CD1c-positive myeloid dendritic cell (primary cell): ENCODE data around the gene CDH9.
"Not testable (repeated sequence)": the region's sequence is repeated elsewhere in the genome, so short reads cannot be mapped to it uniquely, and the experiment has no call there.

ENCODE experiments used
- DNase-seq: peaks from one replicate; pipeline ENCODE4 v3.0.0-alpha.2; 2016; ENCODE audit errors: extremely low spot score

The CDH9 gene

GRCh38 chr5:26955161-26955560 is 83.2 kb downstream of the CDH9 start:
- DNase-seq = no peak

- no peak for DNase-seq
Measured at GRCh38 chr5:26948921-26949320, 89.5 kb downstream of the CDH9 start.

- no peak for DNase-seq
Measured at GRCh38 chr5:26945901-26946300, 92.5 kb downstream of the CDH9 start.

- DNase-seq = no peak
Measured at GRCh38 chr5:26942481-26942880, 95.9 kb downstream of the CDH9 start.

DNA sequence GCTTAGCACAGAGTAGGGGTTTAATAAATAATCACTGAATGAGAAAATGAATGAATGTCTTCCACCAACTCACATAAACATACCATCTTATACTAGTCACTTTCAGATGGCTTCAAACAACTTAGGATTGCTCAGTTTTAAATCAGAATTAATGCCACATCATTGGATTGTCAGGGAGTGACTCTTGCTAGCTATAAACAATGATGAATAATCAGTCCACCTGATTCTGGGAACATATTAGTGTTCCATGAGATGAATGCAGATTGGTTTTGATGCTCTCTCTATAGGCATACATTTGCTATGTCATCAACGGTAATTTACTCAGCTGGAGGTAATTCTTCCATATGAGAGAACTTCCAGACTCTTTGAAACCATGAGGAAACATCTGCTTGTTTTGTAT is 97.4 kb downstream of the CDH9 start:
- no peak for DNase-seq

GRCh38 chr5:26932238-26932637 is 106.1 kb downstream of the CDH9 start:
- DNase-seq = no peak

DNA sequence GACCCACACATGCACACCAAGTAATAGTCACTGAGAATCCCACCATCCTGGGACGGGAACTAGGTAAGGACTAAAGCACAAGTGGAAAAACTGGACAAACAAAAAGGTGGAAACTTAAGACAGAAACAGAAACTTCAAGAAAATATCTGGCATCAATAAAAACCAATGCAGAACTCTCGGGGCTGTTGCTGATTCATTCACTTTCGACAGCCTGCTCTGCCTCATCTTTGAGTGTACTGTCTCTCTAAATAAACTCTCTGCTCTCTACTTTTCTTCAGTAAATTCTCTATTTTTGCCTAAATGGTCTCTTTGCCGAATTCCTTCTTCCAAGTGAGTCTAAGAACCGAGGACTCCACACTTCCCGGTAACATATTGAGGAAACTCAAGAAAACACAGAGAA is 116.9 kb downstream of the CDH9 start:
- no peak for DNase-seq

GRCh38 chr5:26903469-26903868 is 134.9 kb downstream of the CDH9 start:
- no peak for DNase-seq

DNA sequence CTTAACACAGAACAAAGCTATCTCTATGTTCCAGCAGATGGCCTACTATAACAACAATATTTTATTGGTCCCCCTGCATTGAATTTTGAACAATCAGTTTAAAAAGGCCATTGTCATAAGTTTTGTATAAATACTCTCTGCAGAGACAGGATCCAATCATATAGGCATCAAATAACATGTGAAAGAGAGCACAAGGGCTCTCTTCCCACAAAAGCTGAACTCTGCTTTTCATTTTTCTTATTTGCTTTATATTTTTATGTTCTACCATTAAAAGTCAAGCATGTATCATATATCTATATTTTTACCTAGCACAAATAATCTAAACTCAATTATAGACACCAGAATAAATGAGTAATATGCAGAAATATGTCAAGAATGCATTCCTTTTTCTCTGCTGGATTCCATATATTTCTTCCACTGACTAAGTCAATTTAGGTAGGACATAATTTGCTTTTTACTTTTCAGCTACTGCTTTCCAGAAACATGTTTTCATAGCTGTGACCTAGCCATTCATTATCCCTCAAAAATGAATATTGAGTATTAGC is 143.6 kb downstream of the CDH9 start:
- no peak for DNase-seq

DNA sequence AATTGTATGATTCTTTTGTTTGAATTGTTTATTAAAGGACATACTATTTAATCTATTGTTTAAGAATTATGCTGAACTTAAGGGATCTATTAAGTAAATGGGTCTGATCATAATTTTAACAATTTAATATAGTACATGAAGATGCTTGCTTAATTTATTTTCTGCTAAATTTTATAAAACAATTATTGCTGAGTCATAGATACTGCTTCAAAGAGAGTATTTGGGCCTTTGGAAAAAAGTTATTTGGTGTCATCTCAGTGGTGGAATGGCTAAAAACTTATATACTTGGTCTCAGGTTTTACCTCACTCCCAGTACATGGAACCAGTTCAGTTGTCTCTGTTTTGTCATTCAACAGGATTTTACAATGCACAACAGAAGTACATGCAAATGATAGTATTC is 145.3 kb downstream of the CDH9 start:
- no peak for DNase-seq

- DNase-seq = no peak
Measured at GRCh38 chr5:26889815-26890214, 148.6 kb downstream of the CDH9 start.

DNA sequence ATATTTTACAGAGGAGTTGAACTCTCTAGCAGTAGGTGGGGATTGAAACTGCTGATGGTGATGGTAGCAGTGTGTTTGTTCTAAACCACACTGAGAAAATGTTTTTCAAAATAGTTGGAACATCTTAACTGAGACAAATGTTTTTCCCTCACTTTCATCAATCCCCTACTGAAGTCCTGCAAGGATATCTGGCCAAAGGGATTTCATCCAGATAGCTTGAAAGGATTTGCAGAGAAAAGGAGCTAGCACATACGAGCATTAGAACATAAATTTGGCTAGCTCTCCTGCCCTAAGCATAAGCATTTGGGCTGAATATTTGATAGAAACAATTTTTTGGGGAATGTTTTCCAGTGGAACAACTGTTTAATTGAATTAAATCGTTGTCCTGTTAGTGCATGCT is 153.9 kb downstream of the CDH9 start:
- DNase-seq = no peak

DNA sequence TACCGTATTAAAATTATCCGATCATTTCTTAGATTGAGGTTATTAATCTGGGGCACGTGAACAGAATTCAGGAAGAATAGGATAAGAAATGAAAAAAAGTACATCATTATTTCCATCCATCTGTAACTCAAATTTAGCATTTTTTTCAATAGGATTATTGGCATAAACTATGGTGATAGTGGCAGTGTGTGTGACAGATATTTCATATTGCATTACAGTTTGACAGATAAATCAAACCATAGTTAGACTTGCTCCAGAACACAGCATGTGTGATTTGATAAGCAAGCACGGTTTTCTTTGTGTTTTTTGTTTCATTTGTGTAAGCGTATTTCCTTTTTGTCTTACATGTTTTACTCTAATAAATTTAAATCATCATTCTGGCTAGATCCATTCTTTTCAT is 155.0 kb downstream of the CDH9 start:
- DNase-seq = no peak

DNA sequence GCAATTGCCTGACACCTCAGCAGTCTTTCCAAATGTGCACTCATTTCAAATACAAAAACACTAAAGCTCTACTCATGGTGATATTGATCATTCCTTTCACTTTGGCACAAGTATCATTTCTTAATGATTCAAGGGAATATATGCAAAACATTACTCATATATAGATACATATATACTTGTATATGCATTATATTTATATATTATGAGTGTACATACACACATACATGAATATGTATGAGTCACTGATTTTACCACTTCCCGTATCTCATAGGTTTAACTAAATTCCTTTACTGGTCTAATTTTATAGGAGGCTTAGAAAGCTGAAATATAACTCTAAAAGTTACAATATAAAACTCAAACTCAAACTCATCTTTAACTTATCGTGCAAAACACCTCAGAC is 156.5 kb downstream of the CDH9 start:
- no peak for DNase-seq

DNA sequence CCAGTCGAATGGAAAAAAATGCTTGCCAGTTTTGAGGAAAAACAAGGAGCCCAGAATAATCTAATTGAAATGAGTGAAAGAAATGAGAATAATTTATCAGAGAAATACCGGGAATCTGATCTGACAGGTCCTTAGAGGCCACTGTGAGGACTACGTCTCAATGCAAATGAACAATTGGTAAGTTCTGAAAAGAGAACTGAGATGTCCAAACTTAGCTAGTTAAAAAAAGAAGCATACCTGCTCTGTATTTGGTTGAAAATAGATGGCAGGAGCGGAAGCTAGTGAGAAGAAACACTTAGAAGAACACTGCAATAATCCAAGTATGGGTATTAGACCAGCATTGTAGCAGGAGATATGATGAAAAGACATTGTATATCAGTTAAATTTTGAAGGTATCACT is 161.2 kb downstream of the CDH9 start:
- no peak for DNase-seq

GRCh38 chr5:26872337-26872736 is 166.0 kb downstream of the CDH9 start:
- DNase-seq = no peak

GRCh38 chr5:26869781-26870180 is 168.6 kb downstream of the CDH9 start:
- DNase-seq = no peak

GRCh38 chr5:26868504-26868903 is 169.9 kb downstream of the CDH9 start:
- DNase-seq = no peak

GRCh38 chr5:26864061-26864460 is 174.3 kb downstream of the CDH9 start:
- no peak for DNase-seq

DNA sequence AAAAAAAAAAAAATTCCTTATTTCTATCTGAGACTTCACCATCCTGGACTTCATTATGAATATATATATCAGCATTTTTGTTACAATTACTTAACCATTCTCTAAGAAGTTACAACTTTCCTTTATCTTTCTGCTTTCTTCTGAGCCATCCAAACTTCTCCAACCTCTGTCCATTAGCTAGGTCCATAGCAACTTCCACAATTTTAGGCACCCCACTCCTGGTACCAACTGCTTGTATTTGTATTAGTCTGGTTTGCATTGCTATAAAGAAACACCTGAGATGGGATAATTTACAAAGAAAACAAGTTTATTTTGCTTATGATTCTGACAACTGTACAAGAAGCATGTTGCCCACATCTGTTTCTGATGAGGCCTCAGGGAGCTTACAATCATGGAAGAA is 182.1 kb downstream of the CDH9 start:
- DNase-seq = no peak

GRCh38 chr5:26852450-26852849 is 185.9 kb downstream of the CDH9 start:
- not testable (repeated sequence) for DNase-seq

DNA sequence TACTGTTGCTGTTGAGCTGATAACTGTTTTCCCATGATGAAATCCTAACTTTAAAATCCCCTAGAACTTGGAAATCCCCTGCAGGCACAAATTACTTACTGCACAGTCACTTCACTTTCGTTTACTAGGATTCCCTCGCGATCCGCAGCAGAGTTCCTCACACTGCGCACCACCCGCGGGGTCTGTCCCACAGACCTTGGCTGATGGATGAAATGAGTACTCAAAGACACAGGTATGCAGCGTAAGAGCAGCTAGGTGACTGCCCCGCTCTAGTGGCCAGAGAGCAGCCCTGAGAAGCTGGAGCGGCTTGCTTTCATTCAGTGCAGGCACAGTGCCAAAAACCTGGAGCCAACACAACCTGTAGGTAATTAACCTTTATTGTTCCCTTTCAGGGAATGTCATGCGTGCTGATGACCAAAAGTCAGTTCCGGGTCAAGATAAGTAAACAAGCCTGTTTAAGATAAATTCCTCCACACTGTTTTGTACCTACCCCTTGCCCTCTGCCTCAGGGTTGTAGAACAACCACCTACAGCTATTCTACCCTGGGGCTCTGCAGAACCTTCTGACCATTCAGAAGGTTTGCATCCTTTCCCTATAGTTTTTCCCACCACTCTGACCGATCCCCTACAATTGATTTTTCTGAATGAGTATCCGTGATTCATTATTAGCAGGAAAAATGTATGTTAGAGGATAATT is 191.2 kb downstream of the CDH9 start:
- DNase-seq = no peak

DNA sequence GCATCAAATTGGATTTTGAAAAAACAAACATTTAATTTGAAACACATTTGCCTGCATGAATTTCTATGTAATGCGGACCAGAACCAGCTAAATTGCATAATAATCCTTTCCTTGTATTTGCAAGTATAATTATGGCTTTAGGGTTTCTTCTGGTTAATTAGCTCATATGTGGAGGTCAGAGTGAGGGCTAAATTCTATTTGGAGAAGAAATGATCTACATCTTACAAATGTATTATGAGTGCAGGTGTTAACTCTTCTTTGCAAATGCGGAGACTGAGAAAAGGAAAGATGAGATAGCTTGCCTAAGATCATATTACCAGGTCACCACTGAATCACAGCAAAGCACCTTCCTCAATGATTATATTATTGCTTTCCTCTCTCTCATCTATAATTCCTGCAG is 194.7 kb downstream of the CDH9 start:
- no peak for DNase-seq

- DNase-seq = no peak
Measured at GRCh38 chr5:26833596-26833995, 204.8 kb downstream of the CDH9 start.
